ENCODE results near the gene MORN5.

DNA sequence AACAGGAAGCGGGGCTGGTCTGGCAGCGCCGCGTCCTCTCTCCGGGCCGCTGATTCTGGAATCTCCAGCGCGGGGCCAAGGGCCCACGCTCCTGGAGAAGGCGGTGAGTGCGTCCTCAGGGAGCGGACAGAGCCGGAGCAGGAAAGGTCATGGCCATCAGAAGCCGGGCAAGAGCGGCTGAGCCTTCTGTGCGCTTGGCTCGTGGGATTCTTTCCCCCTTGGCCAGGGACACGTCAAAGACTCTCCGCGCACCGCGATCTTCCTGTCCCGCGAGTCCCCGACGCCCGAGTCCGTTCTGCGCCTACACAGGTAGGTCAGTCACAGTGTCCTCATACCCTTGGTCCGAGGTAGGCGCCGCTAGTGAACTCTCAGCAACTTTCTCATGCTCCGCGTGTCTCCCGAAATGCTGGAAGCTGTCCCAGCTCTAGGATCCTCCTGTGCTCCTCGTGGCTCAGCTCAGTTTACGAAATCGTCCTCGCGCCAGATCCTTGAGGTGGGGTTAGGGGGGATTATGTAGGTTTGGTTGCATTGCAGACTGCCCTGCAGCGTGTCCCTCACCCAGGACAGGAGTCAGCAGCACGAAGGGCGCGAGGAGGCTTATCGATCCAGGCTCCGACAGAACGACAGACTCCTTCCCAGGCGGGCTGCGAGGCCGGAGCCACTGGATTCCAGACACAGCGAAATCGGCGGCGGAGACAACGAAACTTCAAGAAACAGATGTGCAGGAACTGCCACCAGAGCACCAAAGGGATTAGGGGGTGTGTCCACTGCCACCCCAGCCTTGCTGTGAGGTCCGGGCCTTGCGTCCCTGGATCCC is 60.4 kb downstream of the MORN5 start:
- TF ChIP-seq, protein P1, sequence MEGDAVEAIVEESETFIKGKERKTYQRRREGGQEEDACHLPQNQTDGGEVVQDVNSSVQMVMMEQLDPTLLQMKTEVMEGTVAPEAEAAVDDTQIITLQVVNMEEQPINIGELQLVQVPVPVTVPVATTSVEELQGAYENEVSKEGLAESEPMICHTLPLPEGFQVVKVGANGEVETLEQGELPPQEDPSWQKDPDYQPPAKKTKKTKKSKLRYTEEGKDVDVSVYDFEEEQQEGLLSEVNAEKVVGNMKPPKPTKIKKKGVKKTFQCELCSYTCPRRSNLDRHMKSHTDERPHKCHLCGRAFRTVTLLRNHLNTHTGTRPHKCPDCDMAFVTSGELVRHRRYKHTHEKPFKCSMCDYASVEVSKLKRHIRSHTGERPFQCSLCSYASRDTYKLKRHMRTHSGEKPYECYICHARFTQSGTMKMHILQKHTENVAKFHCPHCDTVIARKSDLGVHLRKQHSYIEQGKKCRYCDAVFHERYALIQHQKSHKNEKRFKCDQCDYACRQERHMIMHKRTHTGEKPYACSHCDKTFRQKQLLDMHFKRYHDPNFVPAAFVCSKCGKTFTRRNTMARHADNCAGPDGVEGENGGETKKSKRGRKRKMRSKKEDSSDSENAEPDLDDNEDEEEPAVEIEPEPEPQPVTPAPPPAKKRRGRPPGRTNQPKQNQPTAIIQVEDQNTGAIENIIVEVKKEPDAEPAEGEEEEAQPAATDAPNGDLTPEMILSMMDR (IDR thresholded peaks at IDR 0.05), result no peak
- TF ChIP-seq POLR2A (IDR thresholded peaks at IDR 0.05), result no peak
